Nephron progenitor cell (in vitro differentiated cells): ENCODE data around the gene BRD4.
A peak's percentile ranks its signal among the peaks of the same experiment; 100 is the strongest.

ENCODE experiments used
- DNase-seq: peaks from one replicate; pipeline ENCODE4 v3.0.0; 2021
- H3K27ac Mint-ChIP-seq: 2 replicates; pipeline ENCODE4 v1.8.0; 2021; ENCODE audit warnings: mild to moderate bottlenecking, moderate library complexity, mixed read lengths
- H3K27me3 Mint-ChIP-seq: 2 replicates; pipeline ENCODE4 v1.8.0; 2021; ENCODE audit warnings: mild to moderate bottlenecking, low read depth, mixed read lengths; ENCODE audit not compliant: poor library complexity
- H3K36me3 Mint-ChIP-seq: 2 replicates; pipeline ENCODE4 v1.8.0; 2021; ENCODE audit warnings: low read depth, mixed read lengths
- H3K4me1 Mint-ChIP-seq: 2 replicates; pipeline ENCODE4 v1.8.0; 2021; ENCODE audit warnings: mixed read lengths
- H3K4me3 Mint-ChIP-seq: 2 replicates; pipeline ENCODE4 v1.8.0; 2021; ENCODE audit warnings: mild to moderate bottlenecking, moderate library complexity, mixed read lengths
- H3K9me3 Mint-ChIP-seq: 2 replicates; pipeline ENCODE4 v1.8.0; 2021; ENCODE audit warnings: mild to moderate bottlenecking, moderate library complexity, mixed read lengths
- CTCF ChIP-seq: fragments of 200-600 bp; sonication (generic); IDR thresholded peaks from 2 replicates; pipeline ENCODE4 v1.5.0; 2021; ENCODE audit warnings: antibody characterized with exemption

BRD4 gene

GRCh38 chr19:15244106-15244803, 88.1 kb downstream of the BRD4 start:
- DNase-seq, result no peak
- Mint-ChIP-seq H3K36me3 (peaks cover 53% of the 10 kb centered on the region), H3K9me3 (no peaks in the 10 kb centered on the region), H3K27ac (peak overlapping the region; percentile 88), H3K4me1 (peaks cover 38% of the 10 kb centered on the region), H3K27me3 (no peaks in the 10 kb centered on the region), H3K4me3 (no peak overlapping the region)
- TF ChIP-seq CTCF, result no peak

GRCh38 chr19:15243236-15243957, 88.9 kb downstream of the BRD4 start:
- Mint-ChIP-seq H3K9me3 (no peaks in the 10 kb centered on the region), H3K4me1 (peaks cover 29% of the 10 kb centered on the region), H3K4me3 (no peak overlapping the region), H3K27me3 (no peaks in the 10 kb centered on the region), H3K36me3 (peaks cover 45% of the 10 kb centered on the region), H3K27ac (peak overlapping the region; percentile 88)
- no peak for TF ChIP-seq CTCF
- DNase-seq, result no peak

- peaks cover 23% of the 10 kb centered on the region for H3K4me1 Mint-ChIP-seq
- H3K36me3 Mint-ChIP-seq, result peaks cover 46% of the 10 kb centered on the region
- no peak overlapping the region for H3K4me3 Mint-ChIP-seq
- H3K27ac Mint-ChIP-seq, result no peak overlapping the region
- peaks cover 3% of the 10 kb centered on the region for H3K27me3 Mint-ChIP-seq
- no peak for DNase-seq
- TF ChIP-seq CTCF, result no peak
- no peaks in the 10 kb centered on the region for H3K9me3 Mint-ChIP-seq
Measured at GRCh38 chr19:15241259-15241910, 91.0 kb downstream of the BRD4 start.

- no peak for TF ChIP-seq CTCF
- no peak for DNase-seq
Measured at GRCh38 chr19:15240515-15240914, 91.8 kb downstream of the BRD4 start.

GRCh38 chr19:15239337-15239949, 92.9 kb downstream of the BRD4 start:
- H3K9me3 Mint-ChIP-seq, result no peaks in the 10 kb centered on the region
- H3K27me3 Mint-ChIP-seq, result peaks cover 6% of the 10 kb centered on the region
- peaks cover 22% of the 10 kb centered on the region for H3K4me1 Mint-ChIP-seq
- no peak overlapping the region for H3K4me3 Mint-ChIP-seq
- no peak for DNase-seq
- peaks cover 47% of the 10 kb centered on the region for H3K36me3 Mint-ChIP-seq
- peak overlapping the region; percentile 85 for H3K27ac Mint-ChIP-seq
- no peak for TF ChIP-seq CTCF

More at GRCh38 chr19:15240515-15240914, 91.8 kb downstream of the BRD4 start:
- Mint-ChIP-seq H3K4me3 (no peak overlapping the region), H3K27me3 (peaks cover 3% of the 10 kb centered on the region), H3K27ac (no peak overlapping the region), H3K4me1 (peaks cover 20% of the 10 kb centered on the region), H3K36me3 (peaks cover 47% of the 10 kb centered on the region), H3K9me3 (no peaks in the 10 kb centered on the region)
